ENCODE results near the gene RBPMS2.

DNA sequence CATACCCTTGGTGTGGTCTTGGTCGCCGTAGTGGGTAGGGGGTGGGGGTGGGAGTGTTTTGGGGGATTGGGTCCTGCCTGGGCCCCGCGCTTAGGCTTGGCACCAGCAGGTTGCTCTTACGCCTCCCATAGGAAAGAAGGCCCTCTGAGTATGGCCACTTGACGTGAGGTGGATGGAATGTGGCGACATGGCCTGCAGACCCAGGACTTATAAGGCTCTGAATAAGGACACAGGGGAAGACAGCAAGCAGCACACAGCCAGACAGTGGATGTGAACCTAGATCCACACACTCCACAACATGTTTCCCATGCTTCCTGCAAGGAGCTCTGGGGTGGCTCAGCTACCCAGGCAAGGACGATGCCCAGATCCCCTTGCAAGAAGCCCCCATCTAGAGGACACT, 12.4 kb downstream of the RBPMS2 start:
- TF ChIP-seq, protein P1, sequence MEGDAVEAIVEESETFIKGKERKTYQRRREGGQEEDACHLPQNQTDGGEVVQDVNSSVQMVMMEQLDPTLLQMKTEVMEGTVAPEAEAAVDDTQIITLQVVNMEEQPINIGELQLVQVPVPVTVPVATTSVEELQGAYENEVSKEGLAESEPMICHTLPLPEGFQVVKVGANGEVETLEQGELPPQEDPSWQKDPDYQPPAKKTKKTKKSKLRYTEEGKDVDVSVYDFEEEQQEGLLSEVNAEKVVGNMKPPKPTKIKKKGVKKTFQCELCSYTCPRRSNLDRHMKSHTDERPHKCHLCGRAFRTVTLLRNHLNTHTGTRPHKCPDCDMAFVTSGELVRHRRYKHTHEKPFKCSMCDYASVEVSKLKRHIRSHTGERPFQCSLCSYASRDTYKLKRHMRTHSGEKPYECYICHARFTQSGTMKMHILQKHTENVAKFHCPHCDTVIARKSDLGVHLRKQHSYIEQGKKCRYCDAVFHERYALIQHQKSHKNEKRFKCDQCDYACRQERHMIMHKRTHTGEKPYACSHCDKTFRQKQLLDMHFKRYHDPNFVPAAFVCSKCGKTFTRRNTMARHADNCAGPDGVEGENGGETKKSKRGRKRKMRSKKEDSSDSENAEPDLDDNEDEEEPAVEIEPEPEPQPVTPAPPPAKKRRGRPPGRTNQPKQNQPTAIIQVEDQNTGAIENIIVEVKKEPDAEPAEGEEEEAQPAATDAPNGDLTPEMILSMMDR (IDR thresholded peaks at IDR 0.05): no peak
- TF ChIP-seq POLR2A (IDR thresholded peaks at IDR 0.05) (no peak), EP300 (IDR thresholded peaks at IDR 0.05) (no peak)
